HepG2 (cell line): ENCODE results near the gene GLOD4. TPM values are rescaled to one million over a fixed set of nuclear protein-coding genes. Genes with fewer than 3 reads are reported as not detected.

ENCODE experiments used
- CCAR2 ChIP-seq: fragments of 200-400 bp; formaldehyde crosslinking; optimal IDR thresholded peaks from 2 replicates; pipeline ENCODE3; 2018; ENCODE audit warnings: low read depth, mild to moderate bottlenecking, low read length, moderate library complexity
- FOXK1 ChIP-seq: sonication (generic); formaldehyde crosslinking; IDR thresholded peaks from 2 replicates; pipeline ENCODE4 v1.4.0; 2020; ENCODE audit warnings: low read depth, missing genetic modification reagents, borderline replicate concordance
- KLF12 ChIP-seq: sonication (generic); formaldehyde crosslinking; IDR thresholded peaks from 2 replicates; pipeline ENCODE4 v1.4.0; 2020; ENCODE audit warnings: missing genetic modification reagents, borderline replicate concordance
- KLF16 ChIP-seq, 2 experiments: sonication (generic) in 1 of 2; formaldehyde crosslinking in 1 of 2; IDR thresholded peaks; 2 replicates each; pipeline versions ENCODE4 v1.6.1 to v1.8.0; 2016 to 2023; ENCODE audit warnings: missing genetic modification reagents in 2 of 2, missing compliant biosample characterization in 1 of 2
- MED13 ChIP-seq: sonication (generic); formaldehyde crosslinking; IDR thresholded peaks from 2 replicates; pipeline ENCODE4 v1.5.0; 2020; ENCODE audit warnings: missing genetic modification reagents
- MIER2 ChIP-seq: IDR thresholded peaks from 2 replicates; pipeline ENCODE4 v1.6.1; 2016; ENCODE audit warnings: missing biosample characterization, missing genetic modification reagents
- NCOA2 ChIP-seq: sonication (generic); formaldehyde crosslinking; IDR thresholded peaks from 2 replicates; pipeline ENCODE4 v1.8.0; 2022; ENCODE audit warnings: inconsistent platforms
- NFE2 ChIP-seq: sonication (generic); formaldehyde crosslinking; IDR thresholded peaks from 2 replicates; pipeline ENCODE4 v1.4.0; 2020; ENCODE audit warnings: missing genetic modification reagents
- SALL2 ChIP-seq: sonication (generic); formaldehyde crosslinking; IDR thresholded peaks from 2 replicates; pipeline ENCODE4 v1.8.1; 2023; ENCODE audit warnings: mild to moderate bottlenecking, missing genetic modification reagents, inconsistent platforms
- SMAD9 ChIP-seq: sonication (generic); formaldehyde crosslinking; IDR thresholded peaks from 2 replicates; pipeline ENCODE4 v1.5.1; 2020; ENCODE audit warnings: mild to moderate bottlenecking, missing genetic modification reagents
- TSC22D2 ChIP-seq: sonication (generic); formaldehyde crosslinking; IDR thresholded peaks from 2 replicates; pipeline ENCODE4 v1.5.1; 2020; ENCODE audit warnings: missing genetic modification reagents, mild to moderate bottlenecking, borderline replicate concordance
- ZBTB10 ChIP-seq: sonication (generic); formaldehyde crosslinking; IDR thresholded peaks from 2 replicates; pipeline ENCODE4 v1.4.0; 2020; ENCODE audit warnings: missing genetic modification reagents, borderline replicate concordance
- ZNF615 ChIP-seq: sonication (generic); formaldehyde crosslinking; IDR thresholded peaks from 2 replicates; pipeline ENCODE4 v1.5.0; 2020; ENCODE audit warnings: mild to moderate bottlenecking, missing genetic modification reagents, borderline replicate concordance
- ZNF7 ChIP-seq: IDR thresholded peaks from 2 replicates; pipeline ENCODE4 v1.6.1; 2016; ENCODE audit warnings: missing biosample characterization, missing genetic modification reagents
- ZNF740 ChIP-seq: sonication (generic); formaldehyde crosslinking; IDR thresholded peaks from 2 replicates; pipeline ENCODE4 v1.4.0; 2020; ENCODE audit warnings: missing genetic modification reagents
- ZSCAN22 ChIP-seq: sonication (generic); formaldehyde crosslinking; IDR thresholded peaks from 2 replicates; pipeline ENCODE4 v1.4.0; 2020; ENCODE audit warnings: mild to moderate bottlenecking, missing genetic modification reagents
- polyA plus RNA-seq, 8 experiments: library from polyadenylated mRNA; depleted of rRNA in 3 of 8; stranded (reverse) in 7 of 8; unstranded in 1 of 8; fragments of >200 nt; fragmentation: Illumina TruSeq in 4 of 8; extraction: Trizol in 4 of 8; gene quantifications; 2 replicates each; pipeline versions ENCODE4 v1.2.1 to v1.2.3, GENCODE V29; 2011 to 2016; ENCODE audit warnings: low read depth in 4 of 8, missing spikeins in 1 of 8, mixed read lengths in 1 of 8; ENCODE audit not compliant: insufficient read depth in 1 of 8
- total RNA-seq, 5 experiments: library from RNA; depleted of rRNA; stranded (reverse); fragments of >200 nt; fragmentation: Illumina TruSeq; extraction: Trizol; gene quantifications; 2 replicates each; pipeline ENCODE4 v1.2.3, GENCODE V29; 2016; ENCODE audit warnings: low read depth in 1 of 5
- TF ChIP-seq, protein P1 (sequence below): sonication (generic); formaldehyde crosslinking; IDR thresholded peaks from 2 replicates; pipeline ENCODE4 v1.5.0; 2020; ENCODE audit warnings: missing genetic modification reagents
- TF ChIP-seq, protein P2 (sequence below): sonication (generic); formaldehyde crosslinking; IDR thresholded peaks from 2 replicates; pipeline ENCODE4 v1.4.0; 2020; ENCODE audit warnings: missing genetic modification reagents, low read depth, mild to moderate bottlenecking, borderline replicate concordance
- TF ChIP-seq, protein P3 (sequence below): sonication (generic); formaldehyde crosslinking; IDR thresholded peaks from 2 replicates; pipeline ENCODE4 v1.5.1; 2020; ENCODE audit warnings: mild to moderate bottlenecking, missing genetic modification reagents, borderline replicate concordance

Gene GLOD4
- total and polyA plus RNA-seq, 2 of the 13 experiments (the other 11 are each of a cell fraction or from before 2014, with no cell fraction given): 53.7 to 87.8 TPM

GRCh38 chr17:752002-752619 lies 30.0 kb downstream of the GLOD4 start, which contains the start of gene GEMIN4 (continued):
- TF ChIP-seq, protein P1, sequence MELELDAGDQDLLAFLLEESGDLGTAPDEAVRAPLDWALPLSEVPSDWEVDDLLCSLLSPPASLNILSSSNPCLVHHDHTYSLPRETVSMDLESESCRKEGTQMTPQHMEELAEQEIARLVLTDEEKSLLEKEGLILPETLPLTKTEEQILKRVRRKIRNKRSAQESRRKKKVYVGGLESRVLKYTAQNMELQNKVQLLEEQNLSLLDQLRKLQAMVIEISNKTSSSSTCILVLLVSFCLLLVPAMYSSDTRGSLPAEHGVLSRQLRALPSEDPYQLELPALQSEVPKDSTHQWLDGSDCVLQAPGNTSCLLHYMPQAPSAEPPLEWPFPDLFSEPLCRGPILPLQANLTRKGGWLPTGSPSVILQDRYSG (CRISPR knock-in tag): no peak
- TF ChIP-seq MIER2 (CRISPR knock-in tag) (no peak), MED13 (CRISPR knock-in tag) (no peak), NFE2 (CRISPR knock-in tag) (no peak), KLF12 (CRISPR knock-in tag) (no peak; the same call in 1 of the 2 replicates), SMAD9 (no peak), ZNF7 (CRISPR knock-in tag) (no peak), ZBTB10 (CRISPR knock-in tag) (no peak), FOXK1 (CRISPR knock-in tag) (peak; percentile 40; the same call in 1 of the 2 replicates), SALL2 (peak; percentile 69; the same call in 1 of the 2 replicates), KLF16 (CRISPR knock-in tag; IDR thresholded peaks at IDR 0.05) (no peak), ZSCAN22 (no peak), ZNF740 (CRISPR knock-in tag) (no peak), CCAR2 (no peak), TSC22D2 (CRISPR knock-in tag) (no peak), NCOA2 (no peak; the same call in 1 of the 2 replicates), ZNF615 (CRISPR knock-in tag) (no peak)
- TF ChIP-seq, protein P2, sequence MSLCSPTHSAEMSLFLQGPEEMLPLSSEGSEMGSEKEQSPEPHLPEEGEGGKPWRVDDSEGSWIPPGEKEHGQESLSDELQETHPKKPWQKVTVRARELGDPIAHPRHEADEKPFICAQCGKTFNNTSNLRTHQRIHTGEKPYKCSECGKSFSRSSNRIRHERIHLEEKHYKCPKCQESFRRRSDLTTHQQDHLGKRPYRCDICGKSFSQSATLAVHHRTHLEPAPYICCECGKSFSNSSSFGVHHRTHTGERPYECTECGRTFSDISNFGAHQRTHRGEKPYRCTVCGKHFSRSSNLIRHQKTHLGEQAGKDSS (CRISPR knock-in tag): peak; percentile 67
- TF ChIP-seq, protein P3, sequence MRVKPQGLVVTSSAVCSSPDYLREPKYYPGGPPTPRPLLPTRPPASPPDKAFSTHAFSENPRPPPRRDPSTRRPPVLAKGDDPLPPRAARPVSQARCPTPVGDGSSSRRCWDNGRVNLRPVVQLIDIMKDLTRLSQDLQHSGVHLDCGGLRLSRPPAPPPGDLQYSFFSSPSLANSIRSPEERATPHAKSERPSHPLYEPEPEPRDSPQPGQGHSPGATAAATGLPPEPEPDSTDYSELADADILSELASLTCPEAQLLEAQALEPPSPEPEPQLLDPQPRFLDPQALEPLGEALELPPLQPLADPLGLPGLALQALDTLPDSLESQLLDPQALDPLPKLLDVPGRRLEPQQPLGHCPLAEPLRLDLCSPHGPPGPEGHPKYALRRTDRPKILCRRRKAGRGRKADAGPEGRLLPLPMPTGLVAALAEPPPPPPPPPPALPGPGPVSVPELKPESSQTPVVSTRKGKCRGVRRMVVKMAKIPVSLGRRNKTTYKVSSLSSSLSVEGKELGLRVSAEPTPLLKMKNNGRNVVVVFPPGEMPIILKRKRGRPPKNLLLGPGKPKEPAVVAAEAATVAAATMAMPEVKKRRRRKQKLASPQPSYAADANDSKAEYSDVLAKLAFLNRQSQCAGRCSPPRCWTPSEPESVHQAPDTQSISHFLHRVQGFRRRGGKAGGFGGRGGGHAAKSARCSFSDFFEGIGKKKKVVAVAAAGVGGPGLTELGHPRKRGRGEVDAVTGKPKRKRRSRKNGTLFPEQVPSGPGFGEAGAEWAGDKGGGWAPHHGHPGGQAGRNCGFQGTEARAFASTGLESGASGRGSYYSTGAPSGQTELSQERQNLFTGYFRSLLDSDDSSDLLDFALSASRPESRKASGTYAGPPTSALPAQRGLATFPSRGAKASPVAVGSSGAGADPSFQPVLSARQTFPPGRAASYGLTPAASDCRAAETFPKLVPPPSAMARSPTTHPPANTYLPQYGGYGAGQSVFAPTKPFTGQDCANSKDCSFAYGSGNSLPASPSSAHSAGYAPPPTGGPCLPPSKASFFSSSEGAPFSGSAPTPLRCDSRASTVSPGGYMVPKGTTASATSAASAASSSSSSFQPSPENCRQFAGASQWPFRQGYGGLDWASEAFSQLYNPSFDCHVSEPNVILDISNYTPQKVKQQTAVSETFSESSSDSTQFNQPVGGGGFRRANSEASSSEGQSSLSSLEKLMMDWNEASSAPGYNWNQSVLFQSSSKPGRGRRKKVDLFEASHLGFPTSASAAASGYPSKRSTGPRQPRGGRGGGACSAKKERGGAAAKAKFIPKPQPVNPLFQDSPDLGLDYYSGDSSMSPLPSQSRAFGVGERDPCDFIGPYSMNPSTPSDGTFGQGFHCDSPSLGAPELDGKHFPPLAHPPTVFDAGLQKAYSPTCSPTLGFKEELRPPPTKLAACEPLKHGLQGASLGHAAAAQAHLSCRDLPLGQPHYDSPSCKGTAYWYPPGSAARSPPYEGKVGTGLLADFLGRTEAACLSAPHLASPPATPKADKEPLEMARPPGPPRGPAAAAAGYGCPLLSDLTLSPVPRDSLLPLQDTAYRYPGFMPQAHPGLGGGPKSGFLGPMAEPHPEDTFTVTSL (CRISPR knock-in tag): no peak
